Gastrocnemius medialis (tissue), 4 donors: ENCODE data around the gene ZNF91. TPM values are rescaled to one million over a fixed set of nuclear protein-coding genes. Genes with fewer than 3 reads are reported as not detected.
"Not testable (repeated sequence)": the region's sequence is repeated elsewhere in the genome, so short reads cannot be mapped to it uniquely, and the experiment has no call there.

ENCODE experiments used
- ATAC-seq, 2 donors: fragments of 150-250 bp; one replicate each; pipeline ENCODE4 v1.9.1; 2016
- DNase-seq, 2 donors: peaks; one replicate each; pipeline ENCODE4 v3.0.0-alpha.2; 2019
- H3K27ac ChIP-seq, 4 donors: fragments of 200-600 bp; sonication (generic); 1 replicate in 1 of 4; 2 replicates in 3 of 4; pipeline ENCODE4 v1.5.1; 2016 to 2018; ENCODE audit warnings: mild to moderate bottlenecking in 2 of 4, moderate library complexity in 1 of 4
- H3K27me3 ChIP-seq, 3 donors: fragments of 200-600 bp; sonication (generic) in 2 of 3; 1 replicate in 1 of 3; 2 replicates in 2 of 3; pipeline versions ENCODE4 v1.5.1 to v1.6.0; 2016 to 2019; ENCODE audit warnings: mild to moderate bottlenecking in 1 of 3, moderate library complexity in 1 of 3
- H3K36me3 ChIP-seq, 2 donors: fragments of 200-600 bp; sonication (generic) in 1 of 2; one replicate each; pipeline ENCODE4 v1.5.1; 2017 to 2018
- H3K4me1 ChIP-seq, 2 donors: fragments of 200-600 bp; sonication (generic) in 1 of 2; one replicate each; pipeline ENCODE4 v1.5.1; 2016 to 2017; ENCODE audit warnings: mild to moderate bottlenecking in 2 of 2
- H3K4me3 ChIP-seq, 4 donors: fragments of 200-600 bp; sonication (generic) in 3 of 4; 1 replicate in 1 of 4; 2 replicates in 3 of 4; pipeline ENCODE4 v1.5.1; 2016 to 2019; ENCODE audit warnings: mild to moderate bottlenecking in 2 of 4
- H3K9me3 ChIP-seq, 3 donors: fragments of 200-600 bp; sonication (generic) in 2 of 3; 1 replicate in 1 of 3; 2 replicates in 2 of 3; pipeline ENCODE4 v1.5.1; 2016 to 2019
- CTCF ChIP-seq, 5 experiments: fragments of 450-650 bp in 3 of 5; fragments of 200-600 bp in 2 of 5; sonication (generic) in 2 of 5; IDR thresholded peaks in 4 of 5; conservative IDR thresholded peaks in 1 of 5; 1 replicate in 4 of 5; 2 replicates in 1 of 5; pipeline ENCODE4 v1.5.1; 2016 to 2019; ENCODE audit warnings: antibody characterized with exemption in 5 of 5, mild to moderate bottlenecking in 3 of 5, moderate library complexity in 3 of 5
- POLR2A ChIP-seq, 2 donors: fragments of 450-650 bp; IDR thresholded peaks; one replicate each; pipeline ENCODE4 v1.6.1; 2017; ENCODE audit warnings: antibody characterized with exemption in 2 of 2, mild to moderate bottlenecking in 2 of 2, moderate library complexity in 2 of 2
- in situ Hi-C, 4 donors: fragments of 200-750 bp; cut with MboI; loops; one replicate each; pipeline versions ENCODE4 v1.15.0 to v1.8.0; 2017; ENCODE audit warnings: low sequenced_read_pairs in 4 of 4
- intact Hi-C: fragments of 100-400 bp; cut with DNase I; formaldehyde crosslinking; loops from one replicate; pipeline ENCODE4 v1.15.1; 2023; ENCODE audit warnings: low total_unique reads
- total RNA-seq, 4 donors: library from RNA; depleted of rRNA; stranded (reverse); fragments of >200 nt; gene quantifications; one replicate each; pipeline versions ENCODE4 v1.1.0 to v1.2.3, GENCODE V29; 2016

Gene ZNF91
- total RNA-seq, 4 donors from 2014 or later = 44.3 to 71.1 (median 59.0) TPM

- H3K36me3 ChIP-seq = no peaks in the 10 kb centered on the region
- TF ChIP-seq CTCF (IDR thresholded peaks at IDR 0.05 in 4 of 5, conservative IDR thresholded peaks at IDR 0.05 in 1 of 5) = no peak
- TF ChIP-seq POLR2A (IDR thresholded peaks at IDR 0.05) = no peak
- no peak overlapping the region for H3K27ac ChIP-seq
- no peak for ATAC-seq
- DNase-seq = no peak
- intact Hi-C loops = no loop called here
- in situ Hi-C loops = no loop called here
- no peaks in the 10 kb centered on the region for H3K9me3 ChIP-seq
- no peak overlapping the region for H3K4me3 ChIP-seq
- H3K27me3 ChIP-seq = no peaks in the 10 kb centered on the region
- no peaks in the 10 kb centered on the region for H3K4me1 ChIP-seq
These were observed 42.6 kb upstream of the ZNF91 start for GRCh38 chr19:23437901-23438300.

- DNase-seq (no peak), ATAC-seq (no peak)
- TF ChIP-seq CTCF (IDR thresholded peaks at IDR 0.05 in 4 of 5, conservative IDR thresholded peaks at IDR 0.05 in 1 of 5) = no peak
- no peak for TF ChIP-seq POLR2A (IDR thresholded peaks at IDR 0.05)
- H3K4me1 ChIP-seq = no peaks in the 10 kb centered on the region
- no peak overlapping the region for H3K4me3 ChIP-seq
- in situ Hi-C loops (no loop called here), intact Hi-C loops (no loop called here)
- no peak overlapping the region for H3K27ac ChIP-seq
- H3K36me3 ChIP-seq = no peaks in the 10 kb centered on the region
- H3K9me3 ChIP-seq = no peaks in the 10 kb centered on the region
- no peaks in the 10 kb centered on the region for H3K27me3 ChIP-seq
These were observed 41.7 kb upstream of the ZNF91 start for GRCh38 chr19:23436944-23437343.

GRCh38 chr19:23436318-23436717 lies 41.0 kb upstream of the ZNF91 start:
- DNase-seq = no peak
- intact Hi-C loops = no loop called here
- Histone ChIP-seq H3K4me3 (no peak overlapping the region), H3K27ac (no peak overlapping the region), H3K9me3 (no peaks in the 10 kb centered on the region), H3K36me3 (no peaks in the 10 kb centered on the region), H3K4me1 (no peaks in the 10 kb centered on the region), H3K27me3 (no peaks in the 10 kb centered on the region)
- in situ Hi-C loops = no loop called here
- ATAC-seq = no peak
- TF ChIP-seq POLR2A (IDR thresholded peaks at IDR 0.05) (no peak), CTCF (IDR thresholded peaks at IDR 0.05 in 4 of 5, conservative IDR thresholded peaks at IDR 0.05 in 1 of 5) (no peak)

- in situ Hi-C loops = no loop called here
- Histone ChIP-seq H3K9me3 (no peaks in the 10 kb centered on the region), H3K4me1 (no peaks in the 10 kb centered on the region), H3K36me3 (no peaks in the 10 kb centered on the region), H3K4me3 (no peak overlapping the region), H3K27me3 (peaks cover 0 to 12% (median 3%) of the 10 kb centered on the region in 3 donors), H3K27ac (no peak overlapping the region)
- ATAC-seq = no peak
- intact Hi-C loops = no loop called here
- TF ChIP-seq POLR2A (IDR thresholded peaks at IDR 0.05) = no peak
- no peak for TF ChIP-seq CTCF (IDR thresholded peaks at IDR 0.05 in 4 of 5, conservative IDR thresholded peaks at IDR 0.05 in 1 of 5)
- no peak for DNase-seq
These were observed 25.6 kb upstream of the ZNF91 start for GRCh38 chr19:23420824-23421223.

- H3K27me3 ChIP-seq = peaks cover 0 to 19% (median 11%) of the 10 kb centered on the region in 3 donors
- in situ Hi-C loops, H3K4me1 ChIP-seq, H3K9me3 ChIP-seq, H3K27ac ChIP-seq, ATAC-seq, intact Hi-C loops, DNase-seq, H3K4me3 ChIP-seq, H3K36me3 ChIP-seq: not testable (repeated sequence)
These were observed 24.0 kb upstream of the ZNF91 start for GRCh38 chr19:23419261-23419660.
